ENCODE results near the gene TSSK2.

TSSK2 gene

DNA sequence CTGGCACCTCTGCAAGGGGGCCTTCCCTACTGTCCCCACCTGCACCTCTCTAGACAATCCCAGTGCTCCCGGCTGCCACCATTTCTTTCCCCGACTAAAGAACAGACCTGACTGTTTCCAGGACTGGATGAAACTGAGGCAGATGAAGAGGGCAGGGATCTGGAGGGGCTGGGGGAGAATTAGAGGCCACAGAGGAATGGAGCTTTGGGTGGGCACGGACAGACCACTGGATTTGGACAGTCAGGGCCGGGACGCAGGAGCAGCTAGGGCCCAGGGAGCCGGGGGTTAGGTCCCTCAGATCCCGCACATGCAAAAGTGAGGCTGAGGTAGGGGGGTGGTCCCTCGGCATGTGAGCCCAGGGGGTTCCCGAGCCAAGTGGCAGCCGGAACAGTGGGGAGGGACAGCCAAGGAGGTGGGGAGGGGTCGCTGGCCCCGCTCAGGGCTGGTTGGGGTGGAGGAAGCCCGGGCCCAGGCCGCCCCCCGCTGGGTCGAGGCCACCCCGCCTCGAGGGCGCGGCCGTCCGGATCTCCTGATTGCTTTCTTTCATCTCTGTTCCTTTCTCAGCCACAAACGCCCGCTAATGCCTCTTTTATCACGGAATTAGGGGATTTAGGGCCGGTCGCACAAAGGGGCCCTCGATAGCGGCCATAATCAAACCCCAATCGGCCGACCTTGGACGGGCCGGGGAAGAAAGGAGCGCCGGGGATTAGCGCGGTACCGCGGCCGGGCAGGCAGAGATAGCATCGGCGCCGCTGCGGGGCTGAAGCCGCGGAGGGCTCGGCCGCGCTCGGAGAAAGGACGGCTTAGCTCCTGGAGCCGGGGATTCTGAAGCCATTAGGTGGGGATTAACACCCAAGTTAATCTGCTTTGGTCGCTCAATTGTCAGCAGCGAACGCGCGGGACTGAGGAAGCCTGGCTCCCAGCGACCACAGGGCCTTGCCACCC lies 38.2 kb downstream of the TSSK2 start:
- no peak for DNase-seq (ENCODE audit: low read depth)

DNA sequence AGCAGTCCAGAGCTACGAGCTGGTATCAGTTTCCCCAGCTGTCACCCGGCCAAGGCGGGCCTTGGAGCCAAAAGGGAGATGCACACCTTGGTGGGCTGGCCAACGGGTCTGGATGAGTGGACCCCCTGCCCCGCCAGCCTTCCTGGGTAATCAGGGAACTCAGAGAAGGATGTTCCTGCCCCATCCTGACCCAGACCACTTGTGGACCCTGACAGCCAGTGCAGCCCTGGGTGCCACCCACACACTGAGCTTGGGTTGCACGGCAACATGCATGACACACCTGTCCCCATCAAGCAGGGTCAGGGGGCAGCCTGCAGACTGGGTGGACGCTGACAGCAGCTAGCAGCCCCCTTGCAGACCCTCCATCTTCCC lies 38.8 kb downstream of the TSSK2 start:
- DNase-seq (ENCODE audit: low read depth): no peak

- no peak for DNase-seq (ENCODE audit: low read depth)
Observed at GRCh38 chr22:19172213-19173046, 41.3 kb downstream of the TSSK2 start.

GRCh38 chr22:19173047-19174035 lies 42.2 kb downstream of the TSSK2 start:
- no peak for DNase-seq (ENCODE audit: low read depth)

DNA sequence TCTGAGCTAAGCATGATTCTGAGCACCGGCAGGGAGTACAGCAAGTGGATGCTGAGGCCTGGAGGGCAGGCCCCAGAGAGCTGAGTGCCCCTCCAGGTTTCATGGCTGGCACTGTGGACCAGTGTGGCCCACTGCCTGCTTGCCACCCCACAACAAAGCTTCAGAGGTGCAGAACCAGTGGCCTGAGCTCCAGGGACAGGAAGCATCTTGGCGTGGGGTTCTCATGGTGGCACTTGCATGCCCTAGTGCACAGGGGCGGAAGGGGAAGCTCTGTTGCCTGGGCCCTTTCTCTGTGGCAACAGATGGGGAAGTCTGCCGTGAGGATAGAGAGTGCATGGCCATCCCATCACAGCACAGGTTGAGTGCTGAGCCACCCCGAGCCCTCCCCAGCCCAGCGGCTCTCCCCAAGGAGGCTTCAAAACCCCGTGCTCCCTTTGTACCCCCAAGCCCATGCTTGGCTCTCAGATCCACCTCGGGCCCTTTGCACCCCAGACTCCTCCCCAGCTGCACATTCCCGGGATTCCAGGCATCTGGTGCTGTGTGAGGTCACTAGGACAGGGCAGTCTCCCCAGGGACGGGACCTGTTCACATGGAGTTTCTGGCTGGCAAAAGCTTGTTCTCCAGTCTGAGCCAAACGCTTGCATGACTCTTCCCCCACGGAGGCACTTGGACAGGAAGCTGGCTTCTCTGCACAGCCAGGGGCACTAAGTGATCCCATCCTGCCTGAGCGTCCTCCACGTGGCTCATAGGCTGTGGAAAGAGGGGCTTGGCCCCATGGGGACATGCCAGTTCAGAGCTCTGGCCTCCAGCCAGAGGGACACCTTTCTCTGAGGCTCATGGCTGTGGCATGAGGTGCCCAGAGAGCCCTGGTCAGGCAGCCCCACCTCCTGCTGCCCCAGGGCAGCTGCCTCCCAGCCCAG lies 43.3 kb downstream of the TSSK2 start:
- DNase-seq (ENCODE audit: low read depth): no peak

DNA sequence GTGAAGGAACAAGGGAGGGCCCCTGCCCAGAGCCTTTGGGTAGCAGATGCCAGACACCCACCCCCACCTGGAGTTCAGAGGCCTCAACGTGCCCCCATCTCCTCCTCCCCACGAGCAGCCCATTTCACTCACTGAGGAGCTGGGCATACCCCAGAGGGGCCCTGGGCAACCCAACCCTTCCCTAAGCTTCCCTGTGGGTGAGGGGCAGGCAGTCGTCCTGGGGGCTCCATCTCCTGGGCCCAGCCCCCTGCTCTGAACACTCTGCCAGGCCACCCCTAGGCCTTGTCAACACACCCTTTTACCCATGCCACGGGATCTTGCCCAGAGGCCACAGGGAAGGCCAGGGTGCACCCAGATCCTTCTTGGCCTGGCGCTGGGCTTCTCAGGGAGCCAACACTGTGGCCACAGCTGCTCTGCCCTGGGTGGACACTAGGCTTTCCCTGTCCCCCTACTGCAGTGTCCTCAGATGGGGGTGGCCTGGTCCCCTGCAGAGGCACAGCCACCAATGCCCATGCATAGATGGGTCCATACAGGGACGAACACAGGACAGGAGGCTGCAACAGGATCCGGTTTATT lies 44.0 kb downstream of the TSSK2 start:
- no peak for DNase-seq (ENCODE audit: low read depth)

GRCh38 chr22:19175602-19176174 lies 44.6 kb downstream of the TSSK2 start:
- DNase-seq (ENCODE audit: low read depth): no peak

DNA sequence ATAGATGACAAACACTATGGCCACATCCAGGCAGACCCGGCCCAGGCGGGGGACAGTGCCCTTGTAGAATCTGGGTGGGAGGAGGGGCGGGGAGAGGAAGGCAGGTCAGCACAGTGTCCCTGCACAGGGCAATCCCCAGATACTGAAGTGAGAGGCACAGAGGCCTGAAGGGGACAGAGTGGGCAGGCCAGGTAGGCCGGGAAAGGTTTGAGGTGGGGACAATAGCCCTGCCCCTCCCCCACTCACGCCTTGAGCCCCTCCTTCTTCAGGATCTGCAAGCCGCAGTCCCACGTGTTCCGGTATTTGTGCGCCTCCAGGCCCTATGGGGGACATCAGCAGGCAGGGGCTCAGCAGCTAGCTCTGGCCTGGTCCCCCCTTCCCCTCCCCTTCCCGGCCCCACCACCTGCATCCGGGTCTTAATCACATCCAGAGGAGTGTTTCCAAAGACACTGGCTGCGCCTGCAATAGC lies 45.1 kb downstream of the TSSK2 start:
- DNase-seq (ENCODE audit: low read depth): no peak

GRCh38 chr22:19176732-19177131 lies 45.6 kb downstream of the TSSK2 start:
- no peak for DNase-seq (ENCODE audit: low read depth)

DNA sequence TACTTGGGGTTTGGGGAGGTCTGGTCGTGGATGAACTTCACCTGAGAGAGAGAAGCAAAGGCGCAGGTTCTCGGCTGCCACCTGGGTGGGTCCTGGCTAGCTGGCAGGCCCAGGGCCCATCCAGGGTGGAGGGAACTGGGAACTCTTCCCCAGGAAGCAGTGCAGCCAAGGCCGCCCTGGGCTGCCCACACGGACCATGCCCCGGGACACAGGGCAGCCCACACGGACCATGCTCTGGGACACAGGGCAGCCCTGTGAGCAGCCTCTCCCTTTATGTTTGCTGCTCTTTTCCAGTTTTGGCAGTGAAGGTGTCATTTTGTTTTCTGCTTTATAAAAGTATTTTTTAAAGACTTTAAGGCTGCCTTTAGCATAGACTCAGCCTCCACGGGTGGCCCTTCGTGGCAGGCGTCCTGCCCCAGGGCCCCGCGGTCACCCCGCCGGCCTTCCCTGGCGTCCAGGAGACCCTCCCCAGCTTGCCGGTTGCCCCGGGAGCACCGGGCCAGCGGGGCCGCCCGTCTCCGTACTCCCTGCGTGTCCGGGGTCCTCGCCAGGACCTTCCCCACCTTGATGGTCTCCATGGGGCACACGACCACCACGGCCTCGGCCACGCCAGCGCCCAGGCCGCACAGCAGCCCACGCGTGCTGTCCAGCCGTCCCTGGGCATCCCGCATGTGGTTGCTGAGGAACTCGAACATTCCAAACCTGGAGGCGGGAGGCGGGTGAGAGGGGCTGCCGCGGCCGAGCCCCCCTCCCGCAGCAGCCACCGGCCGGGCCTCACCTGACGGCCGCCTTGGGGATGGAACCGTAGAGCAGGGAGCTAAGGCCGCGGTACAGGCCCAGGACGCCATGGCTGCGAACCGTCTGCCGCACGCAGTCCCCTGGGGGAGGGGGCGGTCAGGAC lies 46.3 kb downstream of the TSSK2 start:
- DNase-seq (ENCODE audit: low read depth): no peak

- no peak for DNase-seq (ENCODE audit: low read depth)
Observed at GRCh38 chr22:19178065-19178656, 47.1 kb downstream of the TSSK2 start.

GRCh38 chr22:19178657-19179496 lies 47.8 kb downstream of the TSSK2 start, which contains the start of gene SLC25A1:
Gene SLC25A1 (minus strand): TSS chr22:19178736. CDS start chr22:19178673, 63 bp downstream.
- peak; percentile 82 for DNase-seq (ENCODE audit: low read depth)

- DNase-seq (ENCODE audit: low read depth): no peak
Observed at GRCh38 chr22:19179497-19180048, 48.5 kb downstream of the TSSK2 start.

DNA sequence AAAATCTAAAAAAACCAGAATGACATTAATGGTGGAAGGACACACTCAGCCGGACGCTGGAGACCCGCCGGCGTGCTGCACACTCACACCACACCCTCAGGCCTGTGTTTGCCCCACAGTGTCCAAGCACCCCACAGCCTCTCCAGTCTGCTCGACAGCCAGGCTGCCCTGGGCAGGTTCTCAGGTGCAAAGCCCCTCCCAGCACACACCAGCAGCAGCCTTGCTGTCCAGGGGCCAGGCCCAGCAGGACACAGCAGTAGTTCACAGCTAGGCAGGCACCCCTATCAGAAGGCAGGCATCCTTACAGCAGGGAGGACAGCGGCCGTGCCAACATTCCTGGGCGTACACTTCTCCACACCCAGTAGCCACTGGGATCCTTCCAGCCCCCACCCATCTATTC lies 49.1 kb downstream of the TSSK2 start:
- DNase-seq (ENCODE audit: low read depth): no peak

DNA sequence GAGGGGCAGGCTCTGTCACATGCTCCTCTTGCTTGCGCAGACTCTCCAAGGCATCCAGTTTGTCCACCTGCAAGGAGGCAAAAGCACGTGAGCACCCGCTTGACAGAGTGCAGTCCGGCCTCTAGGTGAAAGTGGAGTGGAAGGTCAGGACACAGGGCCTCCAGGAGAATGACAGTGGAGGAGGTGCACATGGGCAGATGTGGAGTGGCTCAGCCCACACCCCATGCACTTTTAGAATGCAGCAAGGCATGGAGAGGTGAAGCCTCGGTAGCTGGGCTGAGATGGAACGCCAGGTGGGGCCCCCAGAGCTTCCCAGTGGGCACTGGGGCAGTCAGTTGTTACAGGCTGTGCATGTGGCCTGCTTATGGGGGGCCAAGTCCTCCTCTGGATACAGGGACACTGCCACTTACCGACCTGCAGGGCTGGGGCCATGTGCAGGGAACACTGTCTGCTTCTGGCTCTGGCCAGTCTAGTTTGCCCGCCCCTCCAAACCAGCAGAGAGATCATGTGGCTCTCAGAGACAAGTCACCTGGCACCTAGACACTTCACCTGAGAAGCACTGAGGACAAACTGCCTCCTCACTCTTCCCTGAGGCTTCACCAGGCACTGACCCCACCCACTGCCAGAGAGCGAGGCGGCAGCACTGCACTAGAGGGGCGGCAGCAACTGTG lies 49.8 kb downstream of the TSSK2 start:
- no peak for DNase-seq (ENCODE audit: low read depth)

DNA sequence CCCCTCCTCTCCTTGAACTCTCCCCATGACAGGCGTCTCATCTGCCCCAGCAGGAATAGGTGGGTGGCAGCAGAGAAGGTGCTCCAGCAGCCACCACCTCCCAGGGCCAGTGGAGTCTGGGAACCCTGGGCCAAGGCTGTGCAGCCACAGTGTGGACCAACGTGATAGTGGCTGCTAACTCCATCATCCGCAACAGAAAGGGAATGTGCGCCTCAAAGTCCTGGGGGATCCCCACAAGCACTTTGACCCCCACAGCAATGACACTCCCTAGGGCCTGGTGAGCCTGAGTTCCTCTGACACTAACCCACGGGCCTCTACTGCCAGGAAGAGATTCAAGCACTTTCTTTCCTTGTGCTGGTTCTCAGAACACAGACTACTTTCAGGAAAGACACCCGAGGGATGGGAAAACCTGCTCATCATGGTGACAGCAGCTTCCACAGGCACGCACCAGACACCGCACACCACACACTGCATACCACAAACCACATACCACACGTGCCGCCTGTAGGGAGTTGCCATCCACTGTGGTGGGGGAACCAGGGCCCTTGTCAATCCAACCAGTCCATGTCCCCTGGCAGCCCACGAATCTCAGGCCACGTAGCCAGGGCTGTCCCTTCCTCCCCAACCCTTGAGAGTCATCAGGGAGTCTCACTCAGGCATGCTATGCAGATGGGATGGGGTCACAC lies 50.8 kb downstream of the TSSK2 start:
- DNase-seq (ENCODE audit: low read depth): no peak
